Memory B cell (primary cell): ENCODE data around the gene OR4C45.
"Not testable (repeated sequence)": the region's sequence is repeated elsewhere in the genome, so short reads cannot be mapped to it uniquely, and the experiment has no call there.

Experiments used
- ATAC-seq: fragments of 150-1000 bp; cut with Tn5 transposase; 2 replicates; pipeline ENCODE4 v1.10.0; 2021; ENCODE audit warnings: low read depth, mild to moderate bottlenecking, moderate library complexity
- DNase-seq, 2 donors: peaks; one replicate each; pipeline ENCODE4 v3.0.0; 2022; ENCODE audit warnings: low spot score in 2 of 2
- H3K27ac Mint-ChIP-seq: one replicate; pipeline ENCODE4 v1.8.0; 2022; ENCODE audit warnings: mild to moderate bottlenecking, moderate library complexity, mixed read lengths
- H3K27me3 Mint-ChIP-seq: one replicate; pipeline ENCODE4 v1.8.0; 2022; ENCODE audit warnings: mixed read lengths
- H3K36me3 Mint-ChIP-seq: one replicate; pipeline ENCODE4 v1.8.0; 2022; ENCODE audit warnings: mild to moderate bottlenecking, mixed read lengths
- H3K4me1 Mint-ChIP-seq: one replicate; pipeline ENCODE4 v1.8.0; 2022; ENCODE audit warnings: mixed read lengths
- H3K4me3 Mint-ChIP-seq: one replicate; pipeline ENCODE4 v1.8.0; 2022; ENCODE audit warnings: mild to moderate bottlenecking, moderate library complexity, mixed read lengths
- H3K9me3 Mint-ChIP-seq: one replicate; pipeline ENCODE4 v1.8.0; 2022; ENCODE audit warnings: mixed read lengths

Gene OR4C45

GRCh38 chr11:50078001-50078400 is 45.3 kb downstream of the OR4C45 start:
- Mint-ChIP-seq H3K36me3 (no peaks in the 10 kb centered on the region), H3K4me1 (no peaks in the 10 kb centered on the region), H3K27me3 (no peaks in the 10 kb centered on the region), H3K27ac (no peak overlapping the region), H3K9me3 (peaks cover 5% of the 10 kb centered on the region), H3K4me3 (no peak overlapping the region)
- ATAC-seq, result no peak
- no peak for DNase-seq

GRCh38 chr11:50078946-50079345 is 46.3 kb downstream of the OR4C45 start:
- H3K27ac Mint-ChIP-seq, H3K4me1 Mint-ChIP-seq, H3K36me3 Mint-ChIP-seq, H3K27me3 Mint-ChIP-seq, H3K9me3 Mint-ChIP-seq, ATAC-seq, H3K4me3 Mint-ChIP-seq, DNase-seq: not testable (repeated sequence)

- Mint-ChIP-seq H3K4me3 (no peak overlapping the region), H3K4me1 (no peaks in the 10 kb centered on the region), H3K27ac (no peak overlapping the region), H3K9me3 (peaks cover 7% of the 10 kb centered on the region), H3K27me3 (no peaks in the 10 kb centered on the region), H3K36me3 (no peaks in the 10 kb centered on the region)
- ATAC-seq (no peak), DNase-seq (no peak)
Measured at GRCh38 chr11:50080256-50080655, 47.6 kb downstream of the OR4C45 start.
